Nucleus accumbens (tissue), 56 donors: ENCODE data around the gene HIVEP2.

Experiments used
- DNase-seq, 56 donors: peaks; one replicate each; lab custom pipeline; 2025; lab: John Stamatoyannopoulos, UW

The HIVEP2 gene

GRCh38 chr6:142752348-142752747 lies 192.6 kb downstream of the HIVEP2 start:
- no peak for DNase-seq

- DNase-seq, result no peak
Observed at GRCh38 chr6:142751452-142751851, 193.5 kb downstream of the HIVEP2 start.

- DNase-seq, result no peak
Observed at GRCh38 chr6:142750998-142751397, 194.0 kb downstream of the HIVEP2 start.

GRCh38 chr6:142749556-142749955 lies 195.4 kb downstream of the HIVEP2 start:
- DNase-seq, result no peak

GRCh38 chr6:142746524-142746923 lies 198.5 kb downstream of the HIVEP2 start:
- peak in 22 of 56 donors; percentile 3 to 42 (median 12) for DNase-seq

- no peak for DNase-seq
Observed at GRCh38 chr6:142744836-142745235, 200.1 kb downstream of the HIVEP2 start.

- DNase-seq, result no peak
Observed at GRCh38 chr6:142740449-142740848, 204.5 kb downstream of the HIVEP2 start.

GRCh38 chr6:142738731-142739130 lies 206.2 kb downstream of the HIVEP2 start:
- DNase-seq, result no peak

- DNase-seq, result no peak
Observed at GRCh38 chr6:142738035-142738396, 207.0 kb downstream of the HIVEP2 start.

- no peak for DNase-seq
Observed at GRCh38 chr6:142737368-142738034, 207.5 kb downstream of the HIVEP2 start.

- DNase-seq, result no peak
Observed at GRCh38 chr6:142735204-142735603, 209.8 kb downstream of the HIVEP2 start.

GRCh38 chr6:142732790-142733189 lies 212.2 kb downstream of the HIVEP2 start:
- no peak for DNase-seq

GRCh38 chr6:142731611-142732010 lies 213.4 kb downstream of the HIVEP2 start:
- DNase-seq, result no peak

- DNase-seq, result no peak
Observed at GRCh38 chr6:142729618-142730017, 215.4 kb downstream of the HIVEP2 start.

- DNase-seq, result no peak
Observed at GRCh38 chr6:142728910-142729481, 216.0 kb downstream of the HIVEP2 start.

GRCh38 chr6:142728364-142728763 lies 216.6 kb downstream of the HIVEP2 start:
- DNase-seq, result no peak

GRCh38 chr6:142726616-142727015 lies 218.4 kb downstream of the HIVEP2 start:
- no peak for DNase-seq

- DNase-seq, result no peak
Observed at GRCh38 chr6:142725024-142725770, 219.8 kb downstream of the HIVEP2 start.

- DNase-seq, result no peak
Observed at GRCh38 chr6:142722841-142723240, 222.1 kb downstream of the HIVEP2 start.

- no peak for DNase-seq
Observed at GRCh38 chr6:142722012-142722411, 223.0 kb downstream of the HIVEP2 start.

GRCh38 chr6:142721215-142721920 lies 223.6 kb downstream of the HIVEP2 start:
- DNase-seq, result no peak
